ENCODE results near the gene TIMM50. TPM values are rescaled to one million over a fixed set of nuclear protein-coding genes. Genes with fewer than 3 reads are reported as not detected.
"Not testable (repeated sequence)": the region's sequence is repeated elsewhere in the genome, so short reads cannot be mapped to it uniquely, and the experiment has no call there.

Gene TIMM50
- total RNA-seq, 6 experiments from 2014 or later: 28.1 to 48.1 (median 31.3) TPM

DNA sequence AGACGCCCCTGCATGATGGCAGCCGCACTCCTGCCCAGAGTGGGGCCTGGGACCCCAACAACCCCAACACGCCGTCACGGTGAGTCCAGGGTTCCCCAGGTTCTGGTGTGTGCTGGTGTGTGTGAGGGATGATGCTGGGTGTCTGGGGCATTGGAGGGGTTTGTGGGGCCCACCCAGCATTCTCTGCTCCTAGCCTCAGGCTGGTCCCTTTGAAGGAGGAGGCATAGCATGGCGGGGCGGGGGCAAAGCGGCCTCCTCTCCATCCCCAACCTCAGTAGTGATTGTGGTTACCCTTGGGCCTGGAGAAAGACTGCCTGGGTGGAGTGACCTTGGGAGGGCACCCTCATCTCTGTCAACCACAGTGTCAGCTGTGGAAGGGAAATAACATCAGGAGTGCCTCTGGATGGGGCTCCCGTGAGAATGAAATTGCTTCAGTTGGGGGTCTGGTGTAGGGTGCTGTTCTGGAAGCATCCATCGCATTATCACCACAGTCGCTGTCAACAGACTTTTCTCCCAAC is 7.1 kb upstream of the TIMM50 start:
- WGBS (ENCODE audit: insufficient coverage, low coverage, low lambda C conversion rate, missing lambda C conversion rate): no CpG with 5 or more reads among the region's 11 CpGs
- no peaks in the 10 kb centered on the region for H3K27me3 ChIP-seq
- H3K4me3 ChIP-seq: no peak overlapping the region
- no peak for DNase-seq
- no peaks in the 10 kb centered on the region for H3K4me1 ChIP-seq
- H3K27ac ChIP-seq: no peak overlapping the region
- intact Hi-C loops (cut with DNase I): loop anchor here in 1 of 2 donors (10.0 kb wide), 1 partner anchor 61 kb away; the partner anchor contains the start of gene EID2B
- TF ChIP-seq, protein P1, sequence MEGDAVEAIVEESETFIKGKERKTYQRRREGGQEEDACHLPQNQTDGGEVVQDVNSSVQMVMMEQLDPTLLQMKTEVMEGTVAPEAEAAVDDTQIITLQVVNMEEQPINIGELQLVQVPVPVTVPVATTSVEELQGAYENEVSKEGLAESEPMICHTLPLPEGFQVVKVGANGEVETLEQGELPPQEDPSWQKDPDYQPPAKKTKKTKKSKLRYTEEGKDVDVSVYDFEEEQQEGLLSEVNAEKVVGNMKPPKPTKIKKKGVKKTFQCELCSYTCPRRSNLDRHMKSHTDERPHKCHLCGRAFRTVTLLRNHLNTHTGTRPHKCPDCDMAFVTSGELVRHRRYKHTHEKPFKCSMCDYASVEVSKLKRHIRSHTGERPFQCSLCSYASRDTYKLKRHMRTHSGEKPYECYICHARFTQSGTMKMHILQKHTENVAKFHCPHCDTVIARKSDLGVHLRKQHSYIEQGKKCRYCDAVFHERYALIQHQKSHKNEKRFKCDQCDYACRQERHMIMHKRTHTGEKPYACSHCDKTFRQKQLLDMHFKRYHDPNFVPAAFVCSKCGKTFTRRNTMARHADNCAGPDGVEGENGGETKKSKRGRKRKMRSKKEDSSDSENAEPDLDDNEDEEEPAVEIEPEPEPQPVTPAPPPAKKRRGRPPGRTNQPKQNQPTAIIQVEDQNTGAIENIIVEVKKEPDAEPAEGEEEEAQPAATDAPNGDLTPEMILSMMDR (IDR thresholded peaks at IDR 0.05): no peak
- peaks cover 4 to 66% (median 33%) of the 10 kb centered on the region in 4 donors for H3K36me3 ChIP-seq
- no peaks in the 10 kb centered on the region for H3K9me3 ChIP-seq
- peak in 1 of 4 donors; percentile 14 for ATAC-seq

DNA sequence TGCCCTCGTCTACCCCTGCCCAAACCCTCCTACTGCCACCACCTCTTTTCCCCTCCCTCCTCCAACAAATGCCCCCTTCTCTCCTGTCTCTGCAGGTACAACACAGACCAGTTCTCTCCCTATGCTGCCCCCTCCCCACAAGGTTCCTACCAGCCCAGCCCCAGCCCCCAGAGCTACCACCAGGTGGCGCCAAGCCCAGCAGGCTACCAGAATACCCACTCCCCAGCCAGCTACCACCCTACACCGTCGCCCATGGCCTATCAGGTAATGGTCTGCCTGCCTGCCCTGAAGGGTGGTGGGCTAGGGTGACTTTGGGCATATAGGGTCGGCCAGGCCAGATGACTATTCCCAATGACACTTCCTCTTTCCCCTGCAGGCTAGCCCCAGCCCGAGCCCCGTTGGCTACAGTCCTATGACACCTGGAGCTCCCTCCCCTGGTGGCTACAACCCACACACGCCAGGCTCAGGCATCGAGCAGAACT is 6.5 kb upstream of the TIMM50 start:
- Histone ChIP-seq H3K4me1 (no peaks in the 10 kb centered on the region), H3K36me3 (peaks cover 4 to 60% (median 30%) of the 10 kb centered on the region in 4 donors), H3K9me3 (no peaks in the 10 kb centered on the region), H3K4me3 (no peak overlapping the region), H3K27me3 (no peaks in the 10 kb centered on the region), H3K27ac (no peak overlapping the region)
- intact Hi-C loops (cut with DNase I): loop anchor here in 1 of 2 donors (10.0 kb wide), 1 partner anchor 61 kb away; the partner anchor contains the start of gene EID2B
- ATAC-seq: peak; percentile 52 to 68 (median 64)
- peak in 2 of 3 donors; percentile 52 to 67 for DNase-seq
- 18% methylated on average over 4 of the region's 9 CpGs for WGBS (ENCODE audit: insufficient coverage, low coverage, low lambda C conversion rate, missing lambda C conversion rate)
- TF ChIP-seq POLR2A (IDR thresholded peaks at IDR 0.05): no peak
- TF ChIP-seq, protein P1 (IDR thresholded peaks at IDR 0.05): peak; percentile 58 to 61 (median 59)

DNA sequence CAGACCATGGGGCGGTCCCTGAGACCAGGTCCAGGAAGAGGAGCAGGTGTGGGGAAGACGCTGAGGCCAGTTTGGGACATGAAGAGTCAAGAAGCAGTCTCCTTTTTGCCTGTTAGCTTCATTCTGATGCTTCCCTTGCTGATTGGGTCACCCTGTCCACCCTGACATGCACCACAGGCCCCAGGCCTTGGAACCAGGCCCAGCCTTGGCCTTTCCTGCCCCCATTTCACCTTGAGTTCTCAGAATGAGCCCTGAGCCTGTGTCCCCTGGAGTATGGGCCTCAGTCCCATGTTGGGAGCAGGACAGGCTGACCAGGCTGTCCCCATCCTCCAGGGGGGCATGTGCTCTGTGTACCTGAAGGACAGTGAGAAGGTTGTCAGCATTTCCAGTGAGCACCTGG is 4.9 kb upstream of the TIMM50 start:
- no peak for DNase-seq
- no peak overlapping the region for H3K27ac ChIP-seq
- ATAC-seq: no peak
- H3K4me1 ChIP-seq: peaks cover 0 to 6% (median 0%) of the 10 kb centered on the region in 4 donors
- no peaks in the 10 kb centered on the region for H3K9me3 ChIP-seq
- TF ChIP-seq POLR2A (IDR thresholded peaks at IDR 0.05): no peak
- TF ChIP-seq, protein P1 (IDR thresholded peaks at IDR 0.05): no peak
- H3K36me3 ChIP-seq: peaks cover 4 to 44% (median 23%) of the 10 kb centered on the region in 4 donors
- H3K27me3 ChIP-seq: no peaks in the 10 kb centered on the region
- intact Hi-C loops (cut with DNase I): loop anchor here (5.0 to 10.0 kb wide), 2 partner anchors 57 to 59 kb away; partner anchors contain the start of gene EID2B (in 2 of the 2)
- WGBS (ENCODE audit: insufficient coverage, low coverage, low lambda C conversion rate, missing lambda C conversion rate): no CpG with 5 or more reads among the region's 2 CpGs
- H3K4me3 ChIP-seq: no peak overlapping the region

DNA sequence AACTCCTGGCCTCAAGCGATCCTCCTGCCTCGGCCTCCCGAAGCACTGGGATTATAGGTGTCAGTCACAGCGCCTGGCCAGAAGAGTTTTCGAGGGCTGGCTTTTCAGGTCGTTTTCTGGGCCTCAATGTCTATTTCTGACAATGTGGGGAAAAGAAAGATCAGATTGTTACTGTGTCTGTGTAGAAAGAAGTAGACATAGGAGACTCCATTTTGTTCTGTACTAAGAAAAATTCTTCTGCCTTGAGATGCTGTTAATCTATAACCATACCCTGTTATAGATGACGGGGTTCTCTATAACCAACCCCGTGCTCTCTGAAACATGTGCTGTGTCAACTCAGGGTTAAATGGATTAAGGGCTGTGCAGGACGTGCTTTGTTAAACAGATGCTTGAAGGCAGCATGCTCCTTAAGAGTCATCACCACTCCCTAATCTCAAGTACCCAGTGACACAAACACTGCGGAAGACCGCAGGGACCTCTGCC is 1.3 kb upstream of the TIMM50 start:
- not testable (repeated sequence) for ATAC-seq, H3K4me1 ChIP-seq, H3K27me3 ChIP-seq, H3K27ac ChIP-seq, H3K9me3 ChIP-seq, DNase-seq, H3K4me3 ChIP-seq
- intact Hi-C loops (cut with DNase I): loop anchor here (5.0 to 10.0 kb wide), 2 partner anchors 53 to 55 kb away; partner anchors contain the start of gene EID2B (in 2 of the 2)
- peaks cover 0 to 15% (median 7%) of the 10 kb centered on the region in 4 donors for H3K36me3 ChIP-seq
- 84% methylated on average over 9 of the region's 11 CpGs for WGBS (ENCODE audit: insufficient coverage, low coverage, low lambda C conversion rate, missing lambda C conversion rate)

DNA sequence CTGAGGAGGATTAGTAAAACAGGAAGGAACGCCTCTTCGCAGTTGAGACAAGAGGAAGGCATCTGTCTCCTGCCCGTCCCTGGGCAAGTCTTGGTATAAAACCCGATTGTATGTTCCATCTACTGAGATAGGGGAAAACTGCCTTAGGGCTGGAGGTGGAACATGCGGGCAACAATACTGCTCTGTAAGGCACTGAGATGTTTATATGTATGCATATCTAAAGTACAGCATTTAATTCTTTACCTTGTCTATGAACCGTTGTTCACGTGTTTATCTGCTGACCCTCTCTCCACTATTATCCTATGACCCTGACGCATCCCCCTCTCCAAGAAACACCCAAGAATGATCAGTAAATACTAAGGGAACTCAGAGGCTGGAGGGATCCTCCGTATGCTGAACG is 722 bp upstream of the TIMM50 start:
- 37% methylated on average over 7 of the region's 10 CpGs for WGBS (ENCODE audit: insufficient coverage, low coverage, low lambda C conversion rate, missing lambda C conversion rate)
- DNase-seq (no peak), ATAC-seq (no peak)
- intact Hi-C loops (cut with DNase I): loop anchor here (5.0 to 10.0 kb wide), 2 partner anchors 52 to 55 kb away; partner anchors contain the start of gene EID2B (in 2 of the 2)
- TF ChIP-seq POLR2A (IDR thresholded peaks at IDR 0.05): no peak
- TF ChIP-seq, protein P1 (IDR thresholded peaks at IDR 0.05): no peak
- H3K27me3 ChIP-seq: no peaks in the 10 kb centered on the region
- H3K36me3 ChIP-seq: peaks cover 0 to 10% (median 4%) of the 10 kb centered on the region in 4 donors
- peaks cover 0 to 9% (median 3%) of the 10 kb centered on the region in 4 donors for H3K4me1 ChIP-seq
- H3K4me3 ChIP-seq: peak overlapping the region in 2 of 3 donors; percentile 72 to 91
- H3K9me3 ChIP-seq: no peaks in the 10 kb centered on the region
- peak overlapping the region in 2 of 3 donors; percentile 69 to 78 for H3K27ac ChIP-seq
